ENCODE results near the gene CEP57L1.
"Not testable (repeated sequence)": the region's sequence is repeated elsewhere in the genome, so short reads cannot be mapped to it uniquely, and the experiment has no call there.

The CEP57L1 gene

GRCh38 chr6:109075934-109076333, 19.4 kb upstream of the CEP57L1 start:
- no peak for DNase-seq

GRCh38 chr6:109076377-109076776, 18.9 kb upstream of the CEP57L1 start:
- no peak for DNase-seq

- DNase-seq = no peak
Observed at GRCh38 chr6:109079981-109080380, 15.3 kb upstream of the CEP57L1 start.

GRCh38 chr6:109081026-109081425, 14.3 kb upstream of the CEP57L1 start:
- no peak for DNase-seq

- DNase-seq = no peak
Observed at GRCh38 chr6:109081516-109082187, 13.7 kb upstream of the CEP57L1 start.

GRCh38 chr6:109082188-109082577, 13.1 kb upstream of the CEP57L1 start:
- no peak for DNase-seq

GRCh38 chr6:109083657-109084056, 11.7 kb upstream of the CEP57L1 start:
- no peak for DNase-seq

- DNase-seq = not testable (repeated sequence)
Observed at GRCh38 chr6:109084146-109084545, 11.2 kb upstream of the CEP57L1 start.

- no peak for DNase-seq
Observed at GRCh38 chr6:109087661-109088264, 7.5 kb upstream of the CEP57L1 start.

- no peak for DNase-seq
Observed at GRCh38 chr6:109088995-109089394, 6.3 kb upstream of the CEP57L1 start.

GRCh38 chr6:109091314-109092024, 3.8 kb upstream of the CEP57L1 start:
- DNase-seq = no peak

- DNase-seq = no peak
Observed at GRCh38 chr6:109092074-109092473, 3.2 kb upstream of the CEP57L1 start.

GRCh38 chr6:109093732-109094415, 1.4 kb upstream of the CEP57L1 start:
- no peak for DNase-seq

- DNase-seq = peak; percentile 72
Observed at GRCh38 chr6:109094416-109095035, 781 bp upstream of the CEP57L1 start, which contains the start of gene SESN1. Gene SESN1 (minus strand): TSS chr6:109094846. CDS start chr6:109094073, 773 bp downstream.

- no peak for DNase-seq
Observed at GRCh38 chr6:109095835-109096084, 453 bp downstream of the CEP57L1 start.

GRCh38 chr6:109096208-109096607, 901 bp downstream of the CEP57L1 start:
- no peak for DNase-seq

- no peak for DNase-seq
Observed at GRCh38 chr6:109097661-109098060, 2.4 kb downstream of the CEP57L1 start.

- DNase-seq = no peak
Observed at GRCh38 chr6:109102762-109103161, 7.5 kb downstream of the CEP57L1 start.

GRCh38 chr6:109103942-109104341, 8.6 kb downstream of the CEP57L1 start:
- DNase-seq = no peak

- DNase-seq = no peak
Observed at GRCh38 chr6:109104512-109104911, 9.2 kb downstream of the CEP57L1 start.

GRCh38 chr6:109105681-109106080, 10.4 kb downstream of the CEP57L1 start:
- DNase-seq = no peak

- not testable (repeated sequence) for DNase-seq
Observed at GRCh38 chr6:109109663-109110062, 14.4 kb downstream of the CEP57L1 start.

GRCh38 chr6:109112663-109113062, 17.4 kb downstream of the CEP57L1 start:
- DNase-seq = not testable (repeated sequence)
